ENCODE measurements around the gene LRRC47.

GRCh38 chr1:3841491-3841890 lies 45.2 kb upstream of the LRRC47 start:
- TF ChIP-seq EZH2 (IDR thresholded peaks at IDR 0.05) = no peak
- no peak for TF ChIP-seq POLR2AphosphoS5 (IDR thresholded peaks at IDR 0.05; ENCODE audit: borderline replicate concordance, low read depth, low read length)
